Measurements from ENCODE around the gene GABARAPL1. TPM values are rescaled to one million over a fixed set of nuclear protein-coding genes. Genes with fewer than 3 reads are reported as not detected.

GABARAPL1 gene
- total RNA-seq, 1 donor from 2014 or later, result 92.9 TPM

DNA sequence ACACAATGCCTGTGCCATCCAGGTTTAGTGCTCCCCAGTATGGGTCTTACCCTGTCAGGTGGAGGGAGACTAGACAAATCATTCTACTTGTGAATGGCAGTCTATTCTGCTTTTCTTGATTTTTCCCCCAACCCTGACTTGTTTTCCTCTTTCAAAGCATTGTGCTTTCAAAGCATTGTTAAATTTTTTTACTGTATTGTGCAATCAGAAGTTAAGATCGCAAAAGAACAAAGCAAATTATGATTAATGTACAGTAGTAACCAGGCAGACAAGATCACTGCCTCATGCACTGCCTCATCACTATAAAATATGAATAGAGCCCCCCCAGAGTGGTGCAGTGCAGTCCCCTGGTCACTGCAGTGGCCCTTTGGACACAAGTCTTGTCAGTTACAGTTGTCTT, 14.1 kb downstream of the GABARAPL1 start:
- no peak for DNase-seq (ENCODE audit: low spot score)
- no peak for ATAC-seq

DNA sequence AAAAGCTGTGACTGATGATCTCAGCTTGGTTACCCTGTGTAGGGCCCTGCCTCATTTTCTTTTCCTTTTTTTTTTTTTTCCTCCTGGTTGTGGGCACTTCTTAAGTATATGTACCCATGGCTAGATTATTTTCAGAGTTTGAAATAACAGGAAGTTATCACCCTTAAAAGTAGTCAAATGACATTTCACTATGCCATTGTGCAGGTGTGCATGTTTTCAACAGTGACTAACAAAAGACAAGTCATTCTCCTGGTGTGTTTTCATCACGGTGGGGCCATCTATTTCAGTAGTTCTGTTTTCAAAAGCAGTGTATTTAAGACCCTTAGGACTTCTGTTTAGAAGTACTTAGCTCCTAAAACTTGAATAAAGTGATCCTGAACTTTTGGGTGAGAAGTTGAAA, 15.0 kb downstream of the GABARAPL1 start:
- DNase-seq (ENCODE audit: low spot score), result no peak
- ATAC-seq, result no peak

DNA sequence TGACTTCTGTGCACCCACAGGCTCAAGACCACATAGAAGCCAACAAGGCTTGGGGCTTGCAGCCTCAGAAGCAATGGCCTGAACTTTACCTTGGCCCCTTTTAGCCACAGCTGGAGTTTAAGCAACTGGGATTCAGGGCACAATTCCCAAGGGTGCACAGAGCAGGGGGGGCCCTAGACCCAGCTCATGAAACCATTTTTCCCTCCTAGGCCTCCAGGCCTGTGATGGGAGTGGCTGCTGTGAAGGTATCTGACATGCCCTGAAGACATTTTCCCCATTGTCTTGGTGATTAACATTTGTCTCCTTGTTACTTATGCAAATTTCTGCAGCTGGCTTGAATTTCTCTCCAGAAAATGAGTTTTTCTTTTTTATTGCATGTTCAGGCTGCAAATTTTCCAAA, 21.9 kb downstream of the GABARAPL1 start:
- no peak for ATAC-seq
- DNase-seq (ENCODE audit: low spot score), result no peak

GRCh38 chr12:10235761-10236631, 23.3 kb downstream of the GABARAPL1 start:
- ATAC-seq (peak; percentile 93), DNase-seq (ENCODE audit: low spot score) (no peak)

GRCh38 chr12:10236720-10237119, 24.0 kb downstream of the GABARAPL1 start:
- DNase-seq (ENCODE audit: low spot score), result no peak
- ATAC-seq, result no peak

- no peak for ATAC-seq
- no peak for DNase-seq (ENCODE audit: low spot score)
Observed at GRCh38 chr12:10238526-10238925, 25.8 kb downstream of the GABARAPL1 start.

GRCh38 chr12:10241290-10241689, 28.6 kb downstream of the GABARAPL1 start:
- no peak for DNase-seq (ENCODE audit: low spot score)

DNA sequence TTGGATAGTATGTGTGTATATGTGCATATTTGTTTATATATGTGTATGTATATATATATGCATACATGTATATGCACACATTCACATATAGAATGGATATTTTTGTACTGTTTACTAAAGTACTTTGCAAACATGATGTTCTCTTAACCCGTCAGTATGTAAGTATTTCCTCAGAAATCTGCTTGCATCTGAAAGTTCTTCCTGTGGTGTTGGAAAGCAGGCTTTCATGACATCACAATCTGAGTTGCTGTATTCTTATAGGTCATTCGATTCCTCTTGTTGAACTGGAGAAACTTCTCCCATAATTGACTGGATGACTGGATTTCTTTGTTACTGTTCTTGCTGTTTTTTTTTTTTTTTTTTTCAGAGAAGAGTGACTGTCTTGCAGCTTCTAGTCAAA, 29.1 kb downstream of the GABARAPL1 start:
- ATAC-seq, result no peak
- no peak for DNase-seq (ENCODE audit: low spot score)

More at GRCh38 chr12:10241290-10241689, 28.6 kb downstream of the GABARAPL1 start:
- ATAC-seq, result no peak

GRCh38 chr12:10242539-10242938, 29.9 kb downstream of the GABARAPL1 start:
- no peak for ATAC-seq
- no peak for DNase-seq (ENCODE audit: low spot score)

- ATAC-seq (no peak), DNase-seq (ENCODE audit: low spot score) (no peak)
Observed at GRCh38 chr12:10243818-10244520, 31.3 kb downstream of the GABARAPL1 start.

GRCh38 chr12:10247436-10248058, 34.9 kb downstream of the GABARAPL1 start:
- DNase-seq (ENCODE audit: low spot score) (no peak), ATAC-seq (no peak)

DNA sequence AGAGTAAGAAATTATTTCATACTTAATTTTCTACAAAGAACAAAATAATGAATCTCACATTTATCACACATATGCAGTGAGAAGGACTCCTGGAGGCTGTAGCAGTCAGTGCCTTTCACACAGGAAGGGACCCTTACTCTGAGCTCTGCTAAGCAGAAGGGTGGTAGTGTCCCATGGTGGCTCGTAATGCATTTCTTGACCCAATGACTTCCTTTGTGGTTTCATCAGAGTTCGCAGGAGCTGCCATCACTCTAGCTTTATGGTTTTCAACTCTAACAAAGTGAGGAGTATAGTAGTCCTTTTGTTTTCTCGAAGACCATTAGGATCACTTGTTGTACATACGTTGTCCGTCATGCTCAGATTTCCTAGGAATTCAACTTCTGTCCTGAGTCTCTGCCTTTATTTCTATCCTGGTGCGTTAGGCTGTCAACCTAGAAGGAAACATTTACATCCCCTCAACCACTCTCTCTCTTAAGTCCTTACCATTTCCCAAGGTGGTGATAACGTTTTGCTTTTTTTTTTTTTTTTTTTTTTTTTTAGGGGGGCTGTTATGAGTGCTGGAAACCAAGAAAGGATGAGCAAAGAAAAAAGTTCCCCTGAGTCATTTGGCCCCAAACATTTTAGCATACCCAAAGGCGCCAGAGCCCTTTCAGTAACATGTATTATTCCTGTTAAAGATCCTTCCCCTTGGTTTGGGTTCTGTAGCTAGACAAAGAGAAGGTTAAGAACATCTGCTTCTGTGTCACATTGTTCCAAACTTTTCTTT, 37.2 kb downstream of the GABARAPL1 start:
- DNase-seq (ENCODE audit: low spot score) (no peak), ATAC-seq (no peak)

DNA sequence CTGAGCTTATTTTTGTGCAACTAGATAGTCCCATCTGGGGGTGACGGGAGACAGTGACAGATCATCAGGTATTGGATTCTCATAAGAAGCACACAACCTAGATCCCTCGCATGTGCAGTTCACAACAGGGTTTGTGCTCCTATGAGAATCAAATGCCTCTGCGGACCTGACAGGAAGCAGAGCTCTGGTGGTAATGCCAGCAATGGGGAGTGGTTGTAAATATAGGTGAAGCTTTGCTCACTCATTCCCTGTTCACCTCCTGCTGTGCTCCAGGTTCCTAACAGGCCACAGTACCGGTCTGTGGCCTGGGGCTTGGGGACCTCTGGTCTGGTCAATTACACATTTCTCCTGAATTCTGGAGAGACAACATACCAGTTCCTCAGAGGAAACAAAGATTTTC, 39.0 kb downstream of the GABARAPL1 start:
- no peak for DNase-seq (ENCODE audit: low spot score)
- ATAC-seq, result no peak

DNA sequence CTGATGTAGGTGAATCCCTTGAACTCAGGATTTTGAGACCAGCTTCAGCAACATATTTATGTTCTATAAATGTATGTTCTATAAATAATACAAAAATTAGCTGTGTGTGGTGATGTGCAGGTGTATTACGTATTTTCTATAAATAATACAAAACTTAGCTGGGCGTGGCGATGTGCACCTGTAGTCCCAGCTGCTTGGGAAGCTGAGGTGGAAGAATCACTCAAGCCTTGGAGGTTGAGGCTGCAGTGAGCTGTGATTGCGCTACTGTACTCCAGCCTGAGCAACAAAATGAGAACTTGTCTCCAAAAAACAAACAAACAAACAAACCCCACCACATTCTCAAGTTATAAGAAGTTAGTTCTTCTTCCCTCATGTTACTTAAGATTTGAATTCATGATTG, 39.5 kb downstream of the GABARAPL1 start:
- ATAC-seq (no peak), DNase-seq (ENCODE audit: low spot score) (no peak)

DNA sequence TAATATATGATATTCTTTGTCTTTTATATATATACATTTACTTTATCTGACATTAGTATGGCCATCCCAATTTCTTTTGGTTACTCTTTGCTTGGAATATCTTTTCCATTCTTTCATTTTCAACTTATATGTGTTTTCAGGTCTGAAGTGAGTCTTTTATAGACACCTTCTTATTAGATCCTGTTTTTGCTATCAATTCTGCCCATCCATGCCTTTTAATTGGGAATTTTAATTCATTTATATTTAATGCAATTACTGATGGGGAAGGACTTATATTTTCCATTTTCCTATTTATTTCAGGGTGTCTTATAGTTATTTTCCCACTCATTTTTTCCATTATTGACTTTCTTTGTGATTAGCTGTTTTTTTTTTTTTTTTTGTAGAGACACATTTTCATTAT, 43.4 kb downstream of the GABARAPL1 start:
- ATAC-seq (no peak), DNase-seq (ENCODE audit: low spot score) (no peak)

- DNase-seq (ENCODE audit: low spot score), result no peak
- no peak for ATAC-seq
Observed at GRCh38 chr12:10260927-10261326, 48.2 kb downstream of the GABARAPL1 start.

- no peak for DNase-seq (ENCODE audit: low spot score)
- ATAC-seq, result no peak
Observed at GRCh38 chr12:10268037-10268436, 55.4 kb downstream of the GABARAPL1 start.

- ATAC-seq (no peak), DNase-seq (ENCODE audit: low spot score) (no peak)
Observed at GRCh38 chr12:10272467-10272866, 59.8 kb downstream of the GABARAPL1 start.

Data from left lobe of liver (tissue), 2 donors.